ENCODE results near the gene CRISP1. TPM values are rescaled to one million over a fixed set of nuclear protein-coding genes. Genes with fewer than 3 reads are reported as not detected.
"Not testable (repeated sequence)": the region's sequence is repeated elsewhere in the genome, so short reads cannot be mapped to it uniquely, and the experiment has no call there.

The CRISP1 gene
- total RNA-seq, 4 donors from 2014 or later, result not detected

DNA sequence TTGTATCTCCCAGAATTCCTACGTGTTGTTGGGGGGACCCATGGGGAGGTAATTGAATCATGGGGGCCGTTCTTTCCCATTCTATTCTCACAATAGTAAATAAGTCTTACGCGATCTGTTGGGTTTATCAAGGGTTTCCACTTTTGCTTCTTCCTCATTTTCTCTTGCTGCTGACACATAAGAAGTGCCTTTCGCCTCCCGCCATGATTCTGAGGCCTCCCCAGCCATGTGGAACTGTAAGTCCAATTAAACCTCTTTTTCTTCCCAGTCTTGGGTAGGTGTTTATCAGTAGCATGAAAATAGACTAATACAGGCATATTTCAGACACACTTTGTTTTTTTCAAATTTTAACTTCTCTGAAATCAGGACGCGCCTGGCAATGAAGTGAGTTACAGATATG is 64.8 kb downstream of the CRISP1 start:
- 87 to 91% methylated on average over 8 of the region's 8 CpGs for WGBS, 2 donors
- intact Hi-C loops (cut with DNase I), result no loop called here
- DNase-seq, result no peak
- Histone ChIP-seq H3K36me3 (no peaks in the 10 kb centered on the region), H3K9me3 (no peaks in the 10 kb centered on the region), H3K27me3 (no peaks in the 10 kb centered on the region), H3K4me1 (no peaks in the 10 kb centered on the region), H3K4me3 (no peak overlapping the region), H3K27ac (no peak overlapping the region)
- TF ChIP-seq POLR2A (IDR thresholded peaks at IDR 0.05), result no peak
- TF ChIP-seq, protein P1, sequence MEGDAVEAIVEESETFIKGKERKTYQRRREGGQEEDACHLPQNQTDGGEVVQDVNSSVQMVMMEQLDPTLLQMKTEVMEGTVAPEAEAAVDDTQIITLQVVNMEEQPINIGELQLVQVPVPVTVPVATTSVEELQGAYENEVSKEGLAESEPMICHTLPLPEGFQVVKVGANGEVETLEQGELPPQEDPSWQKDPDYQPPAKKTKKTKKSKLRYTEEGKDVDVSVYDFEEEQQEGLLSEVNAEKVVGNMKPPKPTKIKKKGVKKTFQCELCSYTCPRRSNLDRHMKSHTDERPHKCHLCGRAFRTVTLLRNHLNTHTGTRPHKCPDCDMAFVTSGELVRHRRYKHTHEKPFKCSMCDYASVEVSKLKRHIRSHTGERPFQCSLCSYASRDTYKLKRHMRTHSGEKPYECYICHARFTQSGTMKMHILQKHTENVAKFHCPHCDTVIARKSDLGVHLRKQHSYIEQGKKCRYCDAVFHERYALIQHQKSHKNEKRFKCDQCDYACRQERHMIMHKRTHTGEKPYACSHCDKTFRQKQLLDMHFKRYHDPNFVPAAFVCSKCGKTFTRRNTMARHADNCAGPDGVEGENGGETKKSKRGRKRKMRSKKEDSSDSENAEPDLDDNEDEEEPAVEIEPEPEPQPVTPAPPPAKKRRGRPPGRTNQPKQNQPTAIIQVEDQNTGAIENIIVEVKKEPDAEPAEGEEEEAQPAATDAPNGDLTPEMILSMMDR (IDR thresholded peaks at IDR 0.05), result no peak

DNA sequence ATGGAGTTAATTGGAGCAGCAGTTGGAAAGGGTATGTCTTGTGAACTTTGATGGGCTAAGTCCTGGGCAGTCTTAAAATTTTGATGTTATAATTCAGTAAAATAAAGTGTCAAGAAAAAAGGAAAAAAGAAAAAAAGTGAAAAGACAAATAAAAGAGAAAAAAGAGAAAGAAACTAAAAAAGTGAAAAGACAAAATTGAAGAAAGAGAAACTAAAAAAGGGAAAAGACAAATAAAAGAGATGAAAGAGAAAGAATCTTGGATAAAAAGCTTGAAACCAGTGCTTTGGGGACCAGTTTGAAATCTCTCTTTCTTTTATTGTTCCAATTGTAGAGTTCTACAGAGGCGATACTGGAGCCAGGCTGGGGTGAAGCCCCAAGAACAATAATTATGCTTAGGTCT is 67.2 kb downstream of the CRISP1 start:
- Histone ChIP-seq H3K4me1 (no peaks in the 10 kb centered on the region), H3K36me3 (no peaks in the 10 kb centered on the region), H3K27ac (no peak overlapping the region), H3K9me3 (no peaks in the 10 kb centered on the region), H3K4me3 (no peak overlapping the region), H3K27me3 (no peaks in the 10 kb centered on the region)
- TF ChIP-seq, protein P1 (IDR thresholded peaks at IDR 0.05), result no peak
- no peak for TF ChIP-seq POLR2A (IDR thresholded peaks at IDR 0.05)
- WGBS, 2 donors, result 79 to 88% methylated on average over 1 of the region's 1 CpG
- DNase-seq, result no peak
- intact Hi-C loops (cut with DNase I), result no loop called here

GRCh38 chr6:49796842-49797455 is 69.4 kb downstream of the CRISP1 start:
- H3K27ac ChIP-seq; H3K4me1 ChIP-seq; intact Hi-C loops (cut with DNase I); H3K4me3 ChIP-seq; H3K9me3 ChIP-seq; H3K36me3 ChIP-seq; H3K27me3 ChIP-seq; DNase-seq: not testable (repeated sequence)
- 93 to 97% methylated on average over 9 to 12 of the region's 21 CpGs for WGBS, 2 donors

DNA sequence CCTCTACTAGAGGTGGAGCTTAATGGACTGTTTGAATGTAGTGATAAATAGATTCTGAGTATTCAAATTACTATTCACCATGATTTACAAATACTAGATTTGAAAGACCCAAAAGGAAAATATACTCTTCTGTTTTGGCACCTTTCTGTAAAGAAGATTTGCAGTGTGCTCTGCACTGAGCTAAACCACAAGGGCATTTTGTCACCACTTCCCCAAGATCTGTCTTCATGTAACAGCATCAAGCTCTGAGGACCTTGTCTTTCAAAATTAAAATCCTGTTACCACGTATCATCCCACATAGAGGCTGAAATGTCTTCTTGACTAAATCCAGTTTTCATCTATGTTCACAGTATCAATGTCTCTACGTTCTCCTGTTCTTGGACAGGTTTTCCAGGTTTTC is 76.0 kb downstream of the CRISP1 start:
- H3K36me3 ChIP-seq, result no peaks in the 10 kb centered on the region
- intact Hi-C loops (cut with DNase I), result no loop called here
- H3K4me1 ChIP-seq, result no peaks in the 10 kb centered on the region
- TF ChIP-seq, protein P1 (IDR thresholded peaks at IDR 0.05), result no peak
- no peak for TF ChIP-seq POLR2A (IDR thresholded peaks at IDR 0.05)
- H3K4me3 ChIP-seq, result no peak overlapping the region
- no peak for DNase-seq
- no peaks in the 10 kb centered on the region for H3K9me3 ChIP-seq
- no peaks in the 10 kb centered on the region for H3K27me3 ChIP-seq
- H3K27ac ChIP-seq, result no peak overlapping the region
- 34 to 51% methylated on average over 2 of the region's 2 CpGs for WGBS, 2 donors

DNA sequence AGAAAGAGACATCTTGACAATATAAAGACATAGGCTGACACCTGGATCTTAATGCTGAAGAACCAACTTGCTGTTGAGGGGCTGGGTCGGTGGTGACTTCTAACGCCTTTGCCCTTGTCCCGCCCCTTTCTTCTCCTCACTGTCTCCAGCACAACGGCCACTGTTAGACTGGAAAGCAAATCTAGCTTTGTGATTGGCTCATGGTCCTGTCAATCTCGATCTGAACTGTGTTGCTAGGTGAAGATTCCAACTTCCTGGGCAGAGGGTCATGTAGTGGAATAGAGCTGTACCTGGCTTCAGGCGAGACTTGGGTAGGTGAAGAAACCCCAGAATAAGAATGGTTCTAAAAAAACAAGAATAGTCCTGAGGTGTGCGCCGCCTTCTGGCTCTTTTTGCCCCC is 79.2 kb downstream of the CRISP1 start, which contains the start of gene PGK2:
TSS of gene PGK2 (minus strand) at position 110 of the 400 bp plus-strand sequence. CDS start at position 12, 98 bp downstream.
- Histone ChIP-seq H3K36me3 (no peaks in the 10 kb centered on the region), H3K9me3 (no peaks in the 10 kb centered on the region), H3K4me3 (no peak within 1 kb of the TSS), H3K27me3 (no peaks in the 10 kb centered on the region), H3K27ac (no peak within 1 kb of the TSS), H3K4me1 (no peaks in the 10 kb centered on the region)
- WGBS, 2 donors, result 76 to 86% methylated on average over 7 to 8 of the region's 8 CpGs
- TF ChIP-seq, protein P1 (IDR thresholded peaks at IDR 0.05), result no peak
- TF ChIP-seq POLR2A (IDR thresholded peaks at IDR 0.05), result no peak
- intact Hi-C loops (cut with DNase I), result no loop called here
- DNase-seq, result no peak

DNA sequence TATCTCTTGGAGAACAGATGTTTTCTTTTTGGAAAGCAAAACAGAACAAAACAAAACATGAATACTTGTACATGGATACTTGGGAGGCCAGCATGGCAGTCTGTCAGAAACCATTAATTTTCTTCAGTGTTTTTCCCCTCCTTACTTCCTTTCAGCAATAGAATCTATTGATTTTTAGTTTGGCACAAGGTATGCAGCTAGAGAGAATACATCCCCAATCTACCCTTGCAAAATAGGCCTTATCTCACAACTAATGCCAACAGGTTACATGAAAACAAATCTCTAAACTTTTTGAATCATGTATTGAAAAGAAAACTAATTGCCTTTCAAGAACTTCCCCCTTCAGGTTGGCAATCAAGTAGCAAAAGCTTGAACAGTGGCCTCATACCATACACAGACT is 82.1 kb downstream of the CRISP1 start:
- no peak for TF ChIP-seq POLR2A (IDR thresholded peaks at IDR 0.05)
- TF ChIP-seq, protein P1 (IDR thresholded peaks at IDR 0.05), result no peak

More for the DNA sequence above, 82.1 kb downstream of the CRISP1 start:
- no peak for DNase-seq
- intact Hi-C loops (cut with DNase I), result no loop called here
- no peaks in the 10 kb centered on the region for H3K36me3 ChIP-seq
- H3K27me3 ChIP-seq, result no peaks in the 10 kb centered on the region
- no peak overlapping the region for H3K27ac ChIP-seq
- no peak overlapping the region for H3K4me3 ChIP-seq
- H3K9me3 ChIP-seq, result no peaks in the 10 kb centered on the region
- H3K4me1 ChIP-seq, result no peaks in the 10 kb centered on the region

Measured in esophagus squamous epithelium (tissue), 5 donors.